Measurements from ENCODE around the gene CAMK2N2. TPM values are rescaled to one million over a fixed set of nuclear protein-coding genes. Genes with fewer than 3 reads are reported as not detected.

Gene CAMK2N2
- total RNA-seq, 4 donors from 2014 or later, result not detected

DNA sequence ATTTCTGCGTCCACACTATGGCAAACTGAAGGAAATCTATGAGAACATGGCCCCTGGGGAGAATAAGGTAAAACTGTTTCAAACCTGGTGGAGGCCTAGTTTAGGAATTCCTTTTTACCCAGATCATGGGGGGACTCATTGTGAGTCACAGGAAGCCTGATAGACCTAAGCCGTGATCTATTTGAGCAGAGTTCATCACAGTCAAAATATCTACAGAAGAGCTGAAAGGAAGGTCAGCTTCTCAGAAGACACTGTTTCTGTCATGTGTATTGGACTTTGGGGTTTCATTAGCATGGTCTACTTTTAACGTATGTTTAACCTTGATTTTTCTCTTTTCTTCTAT is 39.0 kb upstream of the CAMK2N2 start:
- no peaks in the 10 kb centered on the region for H3K9me3 ChIP-seq
- TF ChIP-seq, protein P1, sequence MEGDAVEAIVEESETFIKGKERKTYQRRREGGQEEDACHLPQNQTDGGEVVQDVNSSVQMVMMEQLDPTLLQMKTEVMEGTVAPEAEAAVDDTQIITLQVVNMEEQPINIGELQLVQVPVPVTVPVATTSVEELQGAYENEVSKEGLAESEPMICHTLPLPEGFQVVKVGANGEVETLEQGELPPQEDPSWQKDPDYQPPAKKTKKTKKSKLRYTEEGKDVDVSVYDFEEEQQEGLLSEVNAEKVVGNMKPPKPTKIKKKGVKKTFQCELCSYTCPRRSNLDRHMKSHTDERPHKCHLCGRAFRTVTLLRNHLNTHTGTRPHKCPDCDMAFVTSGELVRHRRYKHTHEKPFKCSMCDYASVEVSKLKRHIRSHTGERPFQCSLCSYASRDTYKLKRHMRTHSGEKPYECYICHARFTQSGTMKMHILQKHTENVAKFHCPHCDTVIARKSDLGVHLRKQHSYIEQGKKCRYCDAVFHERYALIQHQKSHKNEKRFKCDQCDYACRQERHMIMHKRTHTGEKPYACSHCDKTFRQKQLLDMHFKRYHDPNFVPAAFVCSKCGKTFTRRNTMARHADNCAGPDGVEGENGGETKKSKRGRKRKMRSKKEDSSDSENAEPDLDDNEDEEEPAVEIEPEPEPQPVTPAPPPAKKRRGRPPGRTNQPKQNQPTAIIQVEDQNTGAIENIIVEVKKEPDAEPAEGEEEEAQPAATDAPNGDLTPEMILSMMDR (IDR thresholded peaks at IDR 0.05), result no peak
- no peak for TF ChIP-seq POLR2A (IDR thresholded peaks at IDR 0.05)
- peaks cover 0 to 49% (median 0%) of the 10 kb centered on the region in 3 donors for H3K36me3 ChIP-seq
- H3K27me3 ChIP-seq, result no peaks in the 10 kb centered on the region
- H3K4me1 ChIP-seq, result peaks cover 0 to 15% (median 4%) of the 10 kb centered on the region in 4 donors
- H3K4me3 ChIP-seq, result peak overlapping the region in 2 of 4 donors; percentile 84 to 95
- no peak overlapping the region for H3K27ac ChIP-seq
- no peak for DNase-seq

DNA sequence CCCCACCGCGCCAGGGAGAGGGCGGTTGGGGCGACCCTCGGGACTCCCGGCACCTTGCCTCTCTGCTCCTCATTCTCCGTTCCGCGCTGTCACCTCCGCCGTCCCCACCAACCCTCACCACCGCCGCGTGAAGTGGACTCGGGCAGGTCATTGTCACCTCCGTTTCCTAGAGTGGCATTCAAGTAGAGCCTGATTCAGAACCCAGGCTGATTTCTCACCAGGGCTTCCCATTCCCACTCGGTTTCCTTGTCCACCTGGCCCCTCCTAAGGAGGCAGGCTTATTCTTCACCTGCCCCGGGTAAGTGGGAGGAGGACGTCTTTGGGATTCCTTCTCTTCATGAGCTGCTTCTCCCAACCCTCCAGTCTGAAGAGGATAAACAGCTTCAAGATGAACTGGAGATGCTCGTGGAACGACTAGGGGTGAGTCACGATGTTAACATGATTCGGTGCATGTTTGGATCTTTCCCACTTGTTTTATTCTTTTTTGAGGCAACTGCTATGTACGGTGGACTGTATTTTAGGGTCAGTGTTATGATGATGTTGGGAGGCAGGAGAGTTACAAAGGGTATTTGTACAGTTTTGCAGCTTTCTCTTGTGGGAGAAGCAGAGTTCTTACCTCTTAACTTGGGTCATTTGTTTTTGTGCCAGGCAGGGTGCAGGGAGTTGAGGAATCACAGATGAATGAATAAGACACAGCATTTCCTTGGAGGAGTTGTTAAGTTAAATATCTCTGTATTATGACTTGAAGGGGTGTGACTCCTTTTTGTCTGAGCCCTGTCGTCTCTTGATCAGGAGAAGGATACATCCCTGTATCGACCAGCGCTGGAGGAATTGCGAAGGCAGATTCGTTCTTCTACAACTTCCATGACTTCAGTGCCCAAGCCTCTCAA is 38.4 kb upstream of the CAMK2N2 start:
- TF ChIP-seq, protein P1 (IDR thresholded peaks at IDR 0.05), result no peak
- TF ChIP-seq POLR2A (IDR thresholded peaks at IDR 0.05), result no peak
- Histone ChIP-seq H3K27me3 (no peaks in the 10 kb centered on the region), H3K4me1 (peaks cover 0 to 15% (median 4%) of the 10 kb centered on the region in 4 donors), H3K27ac (peak overlapping the region; percentile 62 to 85 (median 84)), H3K9me3 (no peaks in the 10 kb centered on the region), H3K4me3 (peak overlapping the region; percentile 76 to 95 (median 82)), H3K36me3 (peaks cover 0 to 43% (median 0%) of the 10 kb centered on the region in 3 donors)
- no peak for DNase-seq

DNA sequence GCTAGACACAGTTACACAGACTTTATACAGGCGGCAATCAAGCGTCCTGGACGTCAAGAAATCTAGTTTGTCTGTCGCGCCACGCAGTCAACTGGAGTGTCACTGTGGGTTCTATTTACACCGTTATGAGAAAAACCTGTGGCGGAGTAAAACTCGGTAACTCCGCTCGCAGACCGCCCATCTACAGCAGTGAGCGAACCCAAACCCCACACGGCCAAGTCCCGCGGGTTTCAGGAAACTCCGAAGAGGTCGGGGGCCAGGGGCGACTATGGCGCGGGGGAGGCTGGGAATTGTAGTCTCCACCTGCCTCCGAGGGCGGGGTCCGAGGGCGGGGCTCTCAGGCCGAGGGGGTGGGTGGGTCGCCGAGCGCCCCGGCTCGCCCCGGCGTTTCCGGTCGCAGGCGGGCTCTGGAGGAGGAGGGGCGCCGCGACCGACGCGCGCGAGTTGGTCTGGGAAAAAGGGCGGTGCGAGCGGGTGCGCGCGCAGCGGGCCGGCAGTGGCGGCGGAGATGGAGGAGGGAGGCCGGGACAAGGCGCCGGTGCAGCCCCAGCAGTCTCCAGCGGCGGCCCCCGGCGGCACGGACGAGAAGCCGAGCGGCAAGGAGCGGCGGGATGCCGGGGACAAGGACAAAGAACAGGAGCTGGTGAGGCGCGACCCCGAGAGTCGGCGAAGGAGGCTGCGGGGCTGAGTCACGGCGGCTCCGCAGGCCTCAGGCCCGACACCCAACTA is 37.6 kb upstream of the CAMK2N2 start, which contains the start of gene PSMD2:
TSS of gene PSMD2 (plus strand) at position 483 of the 729 bp plus-strand sequence. CDS start at position 509, 26 bp downstream.
- peak within 1 kb of the TSS; percentile 79 to 85 (median 84) for H3K27ac ChIP-seq
- H3K9me3 ChIP-seq, result no peaks in the 10 kb centered on the region
- DNase-seq, result peak; percentile 98 to 99 (median 99)
- H3K36me3 ChIP-seq, result peaks cover 0 to 35% (median 0%) of the 10 kb centered on the region in 3 donors
- peaks cover 0 to 15% (median 4%) of the 10 kb centered on the region in 4 donors for H3K4me1 ChIP-seq
- no peaks in the 10 kb centered on the region for H3K27me3 ChIP-seq
- TF ChIP-seq POLR2A (IDR thresholded peaks at IDR 0.05), result peak; percentile 71 to 77
- TF ChIP-seq, protein P1 (IDR thresholded peaks at IDR 0.05), result peak in 1 of 6 experiments; percentile 4
- peak within 1 kb of the TSS; percentile 76 to 95 (median 82) for H3K4me3 ChIP-seq

DNA sequence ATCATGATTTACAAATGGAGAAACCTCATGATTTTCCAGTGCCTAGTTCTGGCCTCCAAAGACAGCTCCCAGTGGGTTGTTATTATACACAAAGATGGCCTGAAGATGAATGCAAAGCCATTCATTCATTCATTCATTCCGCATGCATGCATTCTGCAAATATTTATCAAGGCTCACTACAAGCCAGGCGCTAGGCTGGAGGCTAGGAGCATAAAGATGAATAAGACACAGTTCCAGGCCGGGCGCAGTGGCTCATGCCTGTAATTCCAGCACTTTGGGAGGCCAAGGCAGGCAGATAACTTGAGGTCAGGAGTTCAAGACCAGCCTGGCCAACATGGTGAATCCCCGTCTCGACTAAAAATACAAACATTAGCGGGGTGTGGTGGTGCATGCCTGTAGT is 35.3 kb upstream of the CAMK2N2 start:
- no peak for DNase-seq
- H3K36me3 ChIP-seq, result peaks cover 0 to 11% (median 0%) of the 10 kb centered on the region in 3 donors
- H3K4me3 ChIP-seq, result no peak overlapping the region
- H3K9me3 ChIP-seq, result no peaks in the 10 kb centered on the region
- no peaks in the 10 kb centered on the region for H3K27me3 ChIP-seq
- H3K4me1 ChIP-seq, result peaks cover 0 to 15% (median 4%) of the 10 kb centered on the region in 4 donors
- H3K27ac ChIP-seq, result no peak overlapping the region
- TF ChIP-seq, protein P1 (IDR thresholded peaks at IDR 0.05), result no peak
- TF ChIP-seq POLR2A (IDR thresholded peaks at IDR 0.05), result no peak

DNA sequence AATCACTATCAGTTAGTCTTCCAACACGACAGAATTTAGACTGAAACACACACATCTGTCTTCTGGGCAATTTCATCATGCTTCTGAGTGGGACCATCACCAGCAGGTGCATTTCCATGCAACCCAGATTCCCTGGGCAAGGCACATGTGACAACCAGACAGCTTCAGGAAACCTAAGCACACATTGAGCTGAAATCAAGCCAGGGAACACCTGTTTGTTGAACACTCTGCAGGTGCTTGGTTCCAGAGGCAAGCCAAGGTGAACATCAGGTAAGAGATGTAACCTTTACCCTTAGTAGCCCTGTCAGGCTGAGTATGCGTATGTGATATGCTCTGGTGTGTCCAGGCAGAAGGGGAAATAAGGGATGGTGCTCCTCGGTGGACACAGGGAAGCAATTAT is 34.4 kb upstream of the CAMK2N2 start:
- Histone ChIP-seq H3K27me3 (no peaks in the 10 kb centered on the region), H3K27ac (no peak overlapping the region), H3K4me1 (peaks cover 0 to 12% (median 4%) of the 10 kb centered on the region in 4 donors), H3K9me3 (no peaks in the 10 kb centered on the region), H3K36me3 (peaks cover 0 to 3% (median 0%) of the 10 kb centered on the region in 3 donors), H3K4me3 (no peak overlapping the region)
- TF ChIP-seq, protein P1 (IDR thresholded peaks at IDR 0.05), result no peak
- TF ChIP-seq POLR2A (IDR thresholded peaks at IDR 0.05), result no peak
- no peak for DNase-seq
